K562 (cell line): Measurements from ENCODE around the gene CARD8. TPM values are rescaled to one million over a fixed set of nuclear protein-coding genes. Genes with fewer than 3 reads are reported as not detected.

Experiments
- CEBPG ChIP-seq, 3 experiments: fragments of 200-800 bp in 1 of 3; sonication (Bioruptor generic) in 1 of 3; sonication (generic) in 1 of 3; formaldehyde crosslinking in 1 of 3; IDR thresholded peaks in 2 of 3; conservative IDR thresholded peaks in 1 of 3; 2 replicates each; pipeline versions ENCODE4 v1.6.1 to v1.8.0; 2016 to 2022; ENCODE audit warnings: missing compliant biosample characterization in 2 of 3, missing genetic modification characterization in 2 of 3, mild to moderate bottlenecking in 1 of 3, missing genetic modification reagents in 1 of 3
- CEBPZ ChIP-seq: fragments of 150-350 bp; IDR thresholded peaks from 2 replicates; pipeline ENCODE4 v1.6.1; 2014; ENCODE audit warnings: low read depth, mild to moderate bottlenecking, low read length, borderline replicate concordance
- ERF ChIP-seq: fragments of 450-650 bp; formaldehyde crosslinking; IDR thresholded peaks from 2 replicates; pipeline ENCODE4 v1.4.0; 2020; ENCODE audit warnings: mild to moderate bottlenecking, mixed read lengths
- ETV5 ChIP-seq: sonication (generic); formaldehyde crosslinking; IDR thresholded peaks from 2 replicates; pipeline ENCODE4 v1.4.0; 2020; ENCODE audit warnings: low read depth, mild to moderate bottlenecking, missing genetic modification reagents
- GATA2 ChIP-seq: sonication (generic); formaldehyde crosslinking; IDR thresholded peaks from 2 replicates; pipeline ENCODE4 v1.4.0; 2020; ENCODE audit warnings: mild to moderate bottlenecking, missing genetic modification reagents
- KDM5B ChIP-seq: fragments of 200-600 bp; sonication (generic); IDR thresholded peaks from 2 replicates; pipeline ENCODE4 v1.6.1; 2012; ENCODE audit warnings: low read depth, mild to moderate bottlenecking, moderate library complexity, low read length, control low read depth, inconsistent platforms; ENCODE audit not compliant: insufficient replicate concordance
- NFATC3 ChIP-seq: fragments of 450-650 bp; IDR thresholded peaks from 2 replicates; pipeline ENCODE4 v1.6.1; 2017; ENCODE audit warnings: mild to moderate bottlenecking
- NFXL1 ChIP-seq: fragments of 450-650 bp; formaldehyde crosslinking; IDR thresholded peaks from 2 replicates; pipeline ENCODE4 v1.4.0; 2021; ENCODE audit warnings: mild to moderate bottlenecking
- PHB ChIP-seq: fragments of 250-450 bp; sonication (Bioruptor Pico); IDR thresholded peaks from 2 replicates; pipeline ENCODE4 v1.5.0; 2021
- PHF8 ChIP-seq: fragments of 200-600 bp; sonication (generic); IDR thresholded peaks from 2 replicates; pipeline ENCODE4 v1.6.1; 2012; ENCODE audit warnings: mixed run types, mild to moderate bottlenecking, inconsistent platforms, low read length, moderate library complexity, borderline replicate concordance
- POLR2H ChIP-seq: IDR thresholded peaks from 2 replicates; pipeline ENCODE4 v1.6.1; 2016; ENCODE audit warnings: missing genetic modification characterization, low read depth, mild to moderate bottlenecking, control low read depth, missing compliant biosample characterization, moderate library complexity
- PRMT5 ChIP-seq: sonication (generic); formaldehyde crosslinking; IDR thresholded peaks from 2 replicates; pipeline ENCODE4 v1.5.0; 2020; ENCODE audit warnings: missing genetic modification reagents
- RBM25 ChIP-seq: fragments of 200-400 bp; formaldehyde crosslinking; IDR thresholded peaks from 2 replicates; pipeline ENCODE4 v1.6.1; 2018; ENCODE audit warnings: low read length, low read depth, moderate library complexity; ENCODE audit not compliant: severe bottlenecking
- RUNX1 ChIP-seq: sonication (generic); IDR thresholded peaks from 2 replicates; pipeline ENCODE4 v1.6.1; 2016; ENCODE audit warnings: antibody characterized with exemption, low read depth
- SIN3B ChIP-seq: fragments of 450-650 bp; IDR thresholded peaks from 2 replicates; pipeline ENCODE4 v1.6.1; 2017; ENCODE audit warnings: low read depth, mild to moderate bottlenecking, moderate library complexity
- SP1 ChIP-seq: sonication (generic); formaldehyde crosslinking; IDR thresholded peaks from 2 replicates; pipeline ENCODE4 v1.8.1; 2022; ENCODE audit warnings: mild to moderate bottlenecking, missing genetic modification reagents
- SPI1 ChIP-seq: IDR thresholded peaks from 2 replicates; pipeline ENCODE4 v1.6.1; 2011; ENCODE audit warnings: low read depth, low read length, control low read depth, borderline replicate concordance
- SREBF2 ChIP-seq: sonication (generic); formaldehyde crosslinking; IDR thresholded peaks from 2 replicates; pipeline ENCODE4 v1.4.0; 2020; ENCODE audit warnings: mild to moderate bottlenecking, missing genetic modification reagents
- THRAP3 ChIP-seq: fragments of 450-650 bp; IDR thresholded peaks from 2 replicates; pipeline ENCODE4 v1.6.1; 2016; ENCODE audit warnings: mild to moderate bottlenecking, inconsistent platforms, borderline replicate concordance
- TRIM24 ChIP-seq, 2 experiments: fragments of 450-650 bp; IDR thresholded peaks; 2 replicates each; pipeline ENCODE4 v1.6.1; 2016
- ZNF239 ChIP-seq: fragments of 250-450 bp; sonication (Bioruptor Pico); IDR thresholded peaks from 2 replicates; pipeline ENCODE4 v1.4.0; 2020; ENCODE audit warnings: mild to moderate bottlenecking
- ZNF41 ChIP-seq: fragments of 250-450 bp; sonication (Bioruptor Pico); conservative IDR thresholded peaks from 2 replicates; pipeline ENCODE4 v1.4.0; 2020; ENCODE audit warnings: mild to moderate bottlenecking
- ZNF77 ChIP-seq: fragments of 250-450 bp; sonication (Bioruptor Pico); IDR thresholded peaks from 2 replicates; pipeline ENCODE4 v1.5.0; 2020
- ZNF780A ChIP-seq: fragments of 250-450 bp; sonication (Bioruptor Pico); IDR thresholded peaks from 2 replicates; pipeline ENCODE4 v1.5.0; 2021; ENCODE audit warnings: mild to moderate bottlenecking
- ZZZ3 ChIP-seq: fragments of 450-650 bp; IDR thresholded peaks from 2 replicates; pipeline ENCODE4 v1.6.1; 2016; ENCODE audit warnings: antibody characterized with exemption, mild to moderate bottlenecking, moderate library complexity
- polyA plus RNA-seq, 8 experiments: library from polyadenylated mRNA; depleted of rRNA in 4 of 8; stranded (reverse) in 5 of 8; unstranded in 3 of 8; fragments of >200 nt; fragmentation: Nextera tagmentation in 2 of 8; fragmentation: Illumina TruSeq in 1 of 8; extraction: Ambion mirVana in 2 of 8; extraction: Trizol in 1 of 8; gene quantifications; 2 replicates each; pipeline versions ENCODE4 v1.2.1 to v1.2.3, GENCODE V29; 2011 to 2014; ENCODE audit warnings: inconsistent platforms in 1 of 8, missing spikeins in 1 of 8
- total RNA-seq, 7 experiments: library from RNA; depleted of rRNA in 6 of 7; stranded (reverse); fragments of >200 nt in 6 of 7; fragmentation: Illumina TruSeq in 2 of 7; extraction: Trizol in 2 of 7; gene quantifications; 2 replicates each; pipeline versions ENCODE4 v1.2.1 to v1.2.3, GENCODE V29; 2011 to 2021; ENCODE audit warnings: low replicate concordance in 1 of 7
- TF ChIP-seq, protein P1 (sequence below): sonication (generic); formaldehyde crosslinking; IDR thresholded peaks from 2 replicates; pipeline ENCODE4 v1.5.0; 2020; ENCODE audit warnings: missing genetic modification reagents

CARD8 gene
- total and polyA plus RNA-seq, 9 of the 15 experiments (the other 6 are each of a cell fraction or from before 2014, with no cell fraction given): 11.5 to 26.4 (median 20.8) TPM

GRCh38 chr19:48254529-48254970 is 1.2 kb downstream of the CARD8 start (continued):
- TF ChIP-seq POLR2H (tag) (no peak), CEBPZ (no peak), ZNF780A (CRISPR knock-in tag) (no peak; the same call in 1 of the 2 replicates), SIN3B (no peak), NFXL1 (peak; percentile 91), PHB (peak; percentile 47; the same call in 1 of the 2 replicates), SREBF2 (CRISPR knock-in tag) (no peak), SPI1 (no peak), PHF8 (no peak), SP1 (no peak), PRMT5 (CRISPR knock-in tag) (no peak), CEBPG (CRISPR knock-in tag; IDR thresholded peaks at IDR 0.05) (no peak), CEBPG (tag; conservative IDR thresholded peaks at IDR 0.05 in 1 of 2, IDR thresholded peaks at IDR 0.05 in 1 of 2) (no peak), KDM5B (no peak), THRAP3 (no peak), ETV5 (CRISPR knock-in tag) (no peak), ZNF239 (CRISPR knock-in tag) (peak; percentile 89), TRIM24 (IDR thresholded peaks at IDR 0.05) (no peak), ZZZ3 (no peak), RBM25 (no peak), ERF (CRISPR knock-in tag) (peak; percentile 98), ZNF77 (CRISPR knock-in tag) (no peak), ZNF41 (CRISPR knock-in tag) (peak; percentile 95), NFATC3 (no peak), GATA2 (CRISPR knock-in tag) (no peak), RUNX1 (no peak)
- TF ChIP-seq, protein P1, sequence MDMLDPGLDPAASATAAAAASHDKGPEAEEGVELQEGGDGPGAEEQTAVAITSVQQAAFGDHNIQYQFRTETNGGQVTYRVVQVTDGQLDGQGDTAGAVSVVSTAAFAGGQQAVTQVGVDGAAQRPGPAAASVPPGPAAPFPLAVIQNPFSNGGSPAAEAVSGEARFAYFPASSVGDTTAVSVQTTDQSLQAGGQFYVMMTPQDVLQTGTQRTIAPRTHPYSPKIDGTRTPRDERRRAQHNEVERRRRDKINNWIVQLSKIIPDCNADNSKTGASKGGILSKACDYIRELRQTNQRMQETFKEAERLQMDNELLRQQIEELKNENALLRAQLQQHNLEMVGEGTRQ (CRISPR knock-in tag): no peak
